22Rv1 (cell line): Measurements from ENCODE around the gene TAPBP.

Source experiments
- CTCF ChIP-seq: fragments of 450-650 bp; IDR thresholded peaks from 2 replicates; pipeline ENCODE4 v1.5.1; 2017; ENCODE audit warnings: mild to moderate bottlenecking
- ZFX ChIP-seq: fragments of 450-650 bp; IDR thresholded peaks from 2 replicates; pipeline ENCODE4 v1.6.1; 2017; ENCODE audit warnings: antibody characterized with exemption, borderline replicate concordance

- TF ChIP-seq ZFX (no peak), CTCF (no peak)
Observed at GRCh38 chr6:33335916-33336315, 22.0 kb upstream of the TAPBP start.
